IPS-NIHi11 (cell line): Measurements from ENCODE around the gene CALML3.

Experiments used
- DNase-seq: peaks from one replicate; pipeline ENCODE4 v3.0.0; 2012; ENCODE audit warnings: mixed read lengths, low spot score

CALML3 gene

GRCh38 chr10:5506751-5507648 lies 17.8 kb upstream of the CALML3 start:
- DNase-seq: no peak

- no peak for DNase-seq
These were observed 17.1 kb upstream of the CALML3 start for GRCh38 chr10:5507649-5508131.

- no peak for DNase-seq
These were observed 16.6 kb upstream of the CALML3 start for GRCh38 chr10:5508161-5508604.

- DNase-seq: no peak
These were observed 16.0 kb upstream of the CALML3 start for GRCh38 chr10:5508786-5509185.

GRCh38 chr10:5509236-5509635 lies 15.5 kb upstream of the CALML3 start:
- DNase-seq: no peak

GRCh38 chr10:5509691-5510090 lies 15.1 kb upstream of the CALML3 start:
- DNase-seq: no peak

- DNase-seq: no peak
These were observed 14.3 kb upstream of the CALML3 start for GRCh38 chr10:5510281-5511072.

- DNase-seq: peak; percentile 53
These were observed 13.4 kb upstream of the CALML3 start for GRCh38 chr10:5511231-5511884.

- no peak for DNase-seq
These were observed 12.9 kb upstream of the CALML3 start for GRCh38 chr10:5511885-5512280.

- no peak for DNase-seq
These were observed 12.4 kb upstream of the CALML3 start for GRCh38 chr10:5512331-5512730.

- DNase-seq: no peak
These were observed 11.7 kb upstream of the CALML3 start for GRCh38 chr10:5512881-5513612.

- no peak for DNase-seq
These were observed 10.4 kb upstream of the CALML3 start for GRCh38 chr10:5514226-5514850.

- DNase-seq: no peak
These were observed 8.6 kb upstream of the CALML3 start for GRCh38 chr10:5515948-5516761.

GRCh38 chr10:5517546-5517945 lies 7.2 kb upstream of the CALML3 start:
- DNase-seq: no peak

- no peak for DNase-seq
These were observed 6.6 kb upstream of the CALML3 start for GRCh38 chr10:5518143-5518542.

GRCh38 chr10:5519054-5519453 lies 5.7 kb upstream of the CALML3 start:
- no peak for DNase-seq

- DNase-seq: no peak
These were observed 1.7 kb upstream of the CALML3 start for GRCh38 chr10:5522913-5523560.

- no peak for DNase-seq
These were observed 776 bp upstream of the CALML3 start for GRCh38 chr10:5523796-5524574.
